ENCODE data around the gene PPP1R9B.

DNA sequence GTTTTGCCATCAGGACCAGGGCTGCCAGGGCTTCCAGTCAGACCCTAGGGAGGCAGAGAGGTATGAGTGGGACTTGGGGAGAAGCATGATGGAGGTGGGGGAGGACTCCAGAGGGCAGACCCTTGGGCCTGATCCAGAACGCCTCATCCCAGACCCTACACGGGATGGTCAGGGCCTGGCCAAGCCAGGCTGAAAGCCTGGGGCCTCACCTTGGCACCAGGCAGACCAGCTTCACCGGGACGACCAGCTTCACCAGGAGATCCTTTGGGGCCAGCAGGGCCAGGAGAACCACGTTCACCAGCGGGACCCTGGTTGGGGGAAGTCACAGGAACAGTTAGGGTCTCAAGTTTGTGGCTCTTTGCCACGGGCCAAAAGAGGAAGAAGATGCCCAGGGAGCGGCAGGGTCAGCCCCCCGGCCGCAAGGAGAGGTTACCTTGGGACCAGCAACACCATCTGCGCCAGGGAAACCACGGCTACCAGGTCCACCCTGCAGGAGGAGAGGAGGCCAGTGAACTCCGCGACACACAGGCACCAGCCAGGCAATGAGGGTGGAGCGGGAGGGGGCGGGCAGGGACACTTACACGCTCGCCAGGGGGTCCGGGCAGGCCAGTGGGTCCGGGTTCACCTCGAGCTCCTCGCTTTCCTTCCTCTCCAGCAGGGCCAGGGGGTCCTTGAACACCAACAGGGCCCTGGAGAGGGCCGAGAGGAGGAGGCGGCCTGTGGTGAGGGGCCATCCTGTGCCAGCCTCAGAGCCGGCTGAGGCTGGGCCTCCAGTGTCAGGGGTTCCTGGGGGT lies 43.9 kb upstream of the PPP1R9B start:
- TF ChIP-seq POLR2A (IDR thresholded peaks at IDR 0.05) (no peak), EP300 (IDR thresholded peaks at IDR 0.05) (no peak)

All from tibial nerve (tissue), 3 donors.